Amygdala (tissue), 56 donors: ENCODE results near the gene INTS12.
"Not testable (repeated sequence)": the region's sequence is repeated elsewhere in the genome, so short reads cannot be mapped to it uniquely, and the experiment has no call there.

ENCODE experiments used
- DNase-seq, 56 donors: peaks; one replicate each; lab custom pipeline; 2025; lab: John Stamatoyannopoulos, UW

Gene INTS12

GRCh38 chr4:105694812-105695211 is 13.7 kb downstream of the INTS12 start:
- not testable (repeated sequence) for DNase-seq

GRCh38 chr4:105686571-105686970 is 21.9 kb downstream of the INTS12 start:
- no peak for DNase-seq

GRCh38 chr4:105683038-105683437 is 25.5 kb downstream of the INTS12 start:
- no peak for DNase-seq

- DNase-seq = no peak
Observed at GRCh38 chr4:105679186-105679585, 29.3 kb downstream of the INTS12 start.

- no peak for DNase-seq
Observed at GRCh38 chr4:105677709-105678108, 30.8 kb downstream of the INTS12 start.

GRCh38 chr4:105674011-105674410 is 34.5 kb downstream of the INTS12 start:
- DNase-seq = no peak

GRCh38 chr4:105671301-105671700 is 37.2 kb downstream of the INTS12 start:
- no peak for DNase-seq

GRCh38 chr4:105670684-105671083 is 37.8 kb downstream of the INTS12 start:
- DNase-seq = no peak

GRCh38 chr4:105666693-105667092 is 41.8 kb downstream of the INTS12 start:
- DNase-seq = no peak

GRCh38 chr4:105662935-105663675 is 45.4 kb downstream of the INTS12 start:
- DNase-seq = no peak

GRCh38 chr4:105661028-105661427 is 47.5 kb downstream of the INTS12 start:
- DNase-seq = no peak

- DNase-seq = no peak
Observed at GRCh38 chr4:105659190-105659589, 49.3 kb downstream of the INTS12 start.

GRCh38 chr4:105657117-105657765 is 51.2 kb downstream of the INTS12 start:
- no peak for DNase-seq

- DNase-seq = no peak
Observed at GRCh38 chr4:105652286-105652888, 56.1 kb downstream of the INTS12 start.

GRCh38 chr4:105651884-105652283 is 56.6 kb downstream of the INTS12 start:
- no peak for DNase-seq

GRCh38 chr4:105650190-105650589 is 58.3 kb downstream of the INTS12 start:
- no peak for DNase-seq

- DNase-seq = no peak
Observed at GRCh38 chr4:105645440-105645839, 63.0 kb downstream of the INTS12 start.

GRCh38 chr4:105644257-105644656 is 64.2 kb downstream of the INTS12 start:
- peak in 1 of 56 donors; percentile 4 for DNase-seq

GRCh38 chr4:105641845-105642244 is 66.6 kb downstream of the INTS12 start:
- DNase-seq = no peak

GRCh38 chr4:105637408-105638176 is 70.9 kb downstream of the INTS12 start:
- peak in 53 of 56 donors; percentile 9 to 86 (median 52) for DNase-seq
